ENCODE results near the gene DNAJC5.

The DNAJC5 gene

GRCh38 chr20:63854069-63854765 is 40.7 kb upstream of the DNAJC5 start:
- Histone ChIP-seq H3K27me3 (no peaks in the 10 kb centered on the region), H3K36me3 (no peaks in the 10 kb centered on the region), H3K4me3 (peak overlapping the region; percentile 49), H3K4me2 (peak overlapping the region; percentile 97), H3K9me3 (0 out of 2 replicates have a peak, but pooled peaks cover 4% of the 10 kb centered on the region), H3K27ac (peak overlapping the region; percentile 81), H3K4me1 (peaks cover 71% of the 10 kb centered on the region), H3K9ac (peak overlapping the region; percentile 71), H4K20me1 (no peaks in the 10 kb centered on the region)
- no peak for TF ChIP-seq Cebpa-rat (IDR thresholded peaks at IDR 0.05)

GRCh38 chr20:63854766-63855362 is 40.1 kb upstream of the DNAJC5 start:
- H3K36me3 ChIP-seq = no peaks in the 10 kb centered on the region
- H3K4me2 ChIP-seq = peak overlapping the region; percentile 97
- TF ChIP-seq Cebpa-rat (IDR thresholded peaks at IDR 0.05) = no peak
- peak overlapping the region; percentile 71 for H3K9ac ChIP-seq
- 0 out of 2 replicates have a peak, but pooled peaks cover 2% of the 10 kb centered on the region for H3K9me3 ChIP-seq
- H4K20me1 ChIP-seq = no peaks in the 10 kb centered on the region
- peak overlapping the region; percentile 81 for H3K27ac ChIP-seq
- peaks cover 77% of the 10 kb centered on the region for H3K4me1 ChIP-seq
- peak overlapping the region; percentile 49 for H3K4me3 ChIP-seq
- H3K27me3 ChIP-seq = no peaks in the 10 kb centered on the region

GRCh38 chr20:63855363-63856097 is 39.4 kb upstream of the DNAJC5 start:
- Histone ChIP-seq H3K4me1 (peaks cover 82% of the 10 kb centered on the region), H3K9me3 (no peaks in the 10 kb centered on the region), H4K20me1 (no peaks in the 10 kb centered on the region), H3K27me3 (no peaks in the 10 kb centered on the region), H3K36me3 (no peaks in the 10 kb centered on the region), H3K4me2 (peak overlapping the region; percentile 97), H3K4me3 (peak overlapping the region; percentile 49), H3K27ac (peak overlapping the region; percentile 81), H3K9ac (peak overlapping the region; percentile 71)
- TF ChIP-seq Cebpa-rat (IDR thresholded peaks at IDR 0.05) = no peak

- H3K4me2 ChIP-seq = peak overlapping the region; percentile 97
- H3K36me3 ChIP-seq = peaks cover 4% of the 10 kb centered on the region; the same call in 1 of the 2 replicates
- TF ChIP-seq Cebpa-rat (IDR thresholded peaks at IDR 0.05) = no peak
- H3K27ac ChIP-seq = 0 out of 2 replicates have a peak overlapping the region, but pooled peaks have one; percentile 26
- peaks cover 82% of the 10 kb centered on the region for H3K4me1 ChIP-seq
- H3K9ac ChIP-seq = no peak overlapping the region
- H3K9me3 ChIP-seq = no peaks in the 10 kb centered on the region
- no peaks in the 10 kb centered on the region for H3K27me3 ChIP-seq
- no peak overlapping the region for H3K4me3 ChIP-seq
- H4K20me1 ChIP-seq = no peaks in the 10 kb centered on the region
Measured at GRCh38 chr20:63856098-63856511, 38.8 kb upstream of the DNAJC5 start.

- Histone ChIP-seq H4K20me1 (no peaks in the 10 kb centered on the region), H3K27ac (peak overlapping the region; percentile 90), H3K4me3 (peak overlapping the region; percentile 54; the same call in 1 of the 2 replicates), H3K9ac (peak overlapping the region; percentile 72), H3K9me3 (no peaks in the 10 kb centered on the region), H3K36me3 (peaks cover 20% of the 10 kb centered on the region), H3K4me2 (peak overlapping the region; percentile 97), H3K4me1 (peaks cover 82% of the 10 kb centered on the region), H3K27me3 (no peaks in the 10 kb centered on the region)
- no peak for TF ChIP-seq Cebpa-rat (IDR thresholded peaks at IDR 0.05)
Measured at GRCh38 chr20:63857764-63858392, 37.0 kb upstream of the DNAJC5 start.

GRCh38 chr20:63858393-63859165 is 36.3 kb upstream of the DNAJC5 start:
- Histone ChIP-seq H3K27ac (peak overlapping the region; percentile 90), H3K4me2 (peak overlapping the region; percentile 97), H4K20me1 (no peaks in the 10 kb centered on the region), H3K36me3 (peaks cover 20% of the 10 kb centered on the region), H3K4me3 (peak overlapping the region; percentile 54), H3K9me3 (no peaks in the 10 kb centered on the region), H3K4me1 (peaks cover 86% of the 10 kb centered on the region), H3K9ac (peak overlapping the region; percentile 72), H3K27me3 (no peaks in the 10 kb centered on the region)
- TF ChIP-seq Cebpa-rat (IDR thresholded peaks at IDR 0.05) = no peak

- H3K4me2 ChIP-seq = peak overlapping the region; percentile 97
- TF ChIP-seq Cebpa-rat (IDR thresholded peaks at IDR 0.05) = no peak
- no peaks in the 10 kb centered on the region for H3K9me3 ChIP-seq
- peaks cover 20% of the 10 kb centered on the region for H3K36me3 ChIP-seq
- H3K27ac ChIP-seq = peak overlapping the region; percentile 90
- H3K4me1 ChIP-seq = peaks cover 84% of the 10 kb centered on the region
- H4K20me1 ChIP-seq = no peaks in the 10 kb centered on the region
- H3K27me3 ChIP-seq = no peaks in the 10 kb centered on the region
- H3K4me3 ChIP-seq = peak overlapping the region; percentile 54
- H3K9ac ChIP-seq = peak overlapping the region; percentile 72
Measured at GRCh38 chr20:63859166-63859699, 35.7 kb upstream of the DNAJC5 start.

- no peak for TF ChIP-seq Cebpa-rat (IDR thresholded peaks at IDR 0.05)
- no peaks in the 10 kb centered on the region for H3K9me3 ChIP-seq
- H3K27me3 ChIP-seq = no peaks in the 10 kb centered on the region
- H3K4me1 ChIP-seq = peaks cover 71% of the 10 kb centered on the region
- H4K20me1 ChIP-seq = peaks cover 2% of the 10 kb centered on the region
- H3K4me2 ChIP-seq = peak overlapping the region; percentile 17; the same call in 1 of the 2 replicates
- no peak overlapping the region for H3K4me3 ChIP-seq
- peaks cover 20% of the 10 kb centered on the region for H3K36me3 ChIP-seq
- peak overlapping the region; percentile 54 for H3K27ac ChIP-seq
- peak overlapping the region; percentile 43; the same call in 1 of the 2 replicates for H3K9ac ChIP-seq
Measured at GRCh38 chr20:63860325-63861051, 34.4 kb upstream of the DNAJC5 start.
